Gastroesophageal sphincter (tissue), 3 donors: ENCODE measurements around the gene PAN2.

Experiments used
- EP300 ChIP-seq: sonication (generic); formaldehyde crosslinking; IDR thresholded peaks from one replicate; pipeline ENCODE4 v1.6.1; 2017; ENCODE audit warnings: antibody characterized with exemption, mild to moderate bottlenecking
- POLR2A ChIP-seq, 2 donors: fragments of 450-650 bp; IDR thresholded peaks; one replicate each; pipeline ENCODE4 v1.6.1; 2017; ENCODE audit warnings: antibody characterized with exemption in 2 of 2, mild to moderate bottlenecking in 2 of 2, moderate library complexity in 1 of 2
- POLR2AphosphoS5 ChIP-seq: sonication (generic); formaldehyde crosslinking; IDR thresholded peaks from one replicate; pipeline ENCODE4 v1.6.1; 2017; ENCODE audit warnings: antibody characterized with exemption
- TF ChIP-seq, protein P1 (sequence below), 4 experiments: fragments of 200-600 bp in 2 of 4; fragments of 450-650 bp in 2 of 4; sonication (generic) in 1 of 4; IDR thresholded peaks; one replicate each; pipeline ENCODE4 v1.5.1; 2017 to 2019; ENCODE audit warnings: antibody characterized with exemption in 4 of 4, mild to moderate bottlenecking in 2 of 4, moderate library complexity in 2 of 4

DNA sequence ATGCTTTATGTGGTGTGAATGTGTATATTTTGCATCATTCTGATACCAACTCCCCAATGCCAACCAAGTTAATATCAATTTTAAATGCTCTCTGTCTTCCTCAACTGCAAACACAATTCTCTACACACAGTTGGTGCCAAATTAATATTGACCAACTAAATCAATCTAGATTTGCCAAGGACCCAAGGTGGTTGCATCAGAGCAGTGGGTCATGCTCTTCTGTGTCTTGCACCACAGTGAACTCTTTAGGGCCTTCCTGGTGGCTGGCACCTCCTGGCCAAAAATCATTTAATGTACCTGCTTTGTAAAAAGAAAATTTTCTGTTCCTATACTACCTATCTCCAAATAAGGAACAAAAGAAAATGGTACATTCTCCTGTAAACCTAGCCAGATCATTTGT is 53.0 kb downstream of the PAN2 start:
- TF ChIP-seq, protein P1, sequence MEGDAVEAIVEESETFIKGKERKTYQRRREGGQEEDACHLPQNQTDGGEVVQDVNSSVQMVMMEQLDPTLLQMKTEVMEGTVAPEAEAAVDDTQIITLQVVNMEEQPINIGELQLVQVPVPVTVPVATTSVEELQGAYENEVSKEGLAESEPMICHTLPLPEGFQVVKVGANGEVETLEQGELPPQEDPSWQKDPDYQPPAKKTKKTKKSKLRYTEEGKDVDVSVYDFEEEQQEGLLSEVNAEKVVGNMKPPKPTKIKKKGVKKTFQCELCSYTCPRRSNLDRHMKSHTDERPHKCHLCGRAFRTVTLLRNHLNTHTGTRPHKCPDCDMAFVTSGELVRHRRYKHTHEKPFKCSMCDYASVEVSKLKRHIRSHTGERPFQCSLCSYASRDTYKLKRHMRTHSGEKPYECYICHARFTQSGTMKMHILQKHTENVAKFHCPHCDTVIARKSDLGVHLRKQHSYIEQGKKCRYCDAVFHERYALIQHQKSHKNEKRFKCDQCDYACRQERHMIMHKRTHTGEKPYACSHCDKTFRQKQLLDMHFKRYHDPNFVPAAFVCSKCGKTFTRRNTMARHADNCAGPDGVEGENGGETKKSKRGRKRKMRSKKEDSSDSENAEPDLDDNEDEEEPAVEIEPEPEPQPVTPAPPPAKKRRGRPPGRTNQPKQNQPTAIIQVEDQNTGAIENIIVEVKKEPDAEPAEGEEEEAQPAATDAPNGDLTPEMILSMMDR (IDR thresholded peaks at IDR 0.05), result no peak
- no peak for TF ChIP-seq POLR2A (IDR thresholded peaks at IDR 0.05)
- TF ChIP-seq POLR2AphosphoS5, result no peak
- no peak for TF ChIP-seq EP300
